Measurements from ENCODE around the gene VPS13D.

- TF ChIP-seq CTCF (IDR thresholded peaks at IDR 0.05; ENCODE audit: low read length) (no peak), EZH2 (IDR thresholded peaks at IDR 0.05; ENCODE audit: borderline replicate concordance, low read length) (no peak)
Observed at GRCh38 chr1:12543740-12544154, 313.9 kb downstream of the VPS13D start.
